Measurements from ENCODE around the gene PROK1.
"Not testable (repeated sequence)": the region's sequence is repeated elsewhere in the genome, so short reads cannot be mapped to it uniquely, and the experiment has no call there.

The PROK1 gene

GRCh38 chr1:110411173-110411735 lies 39.7 kb upstream of the PROK1 start:
- TF ChIP-seq, protein P1, sequence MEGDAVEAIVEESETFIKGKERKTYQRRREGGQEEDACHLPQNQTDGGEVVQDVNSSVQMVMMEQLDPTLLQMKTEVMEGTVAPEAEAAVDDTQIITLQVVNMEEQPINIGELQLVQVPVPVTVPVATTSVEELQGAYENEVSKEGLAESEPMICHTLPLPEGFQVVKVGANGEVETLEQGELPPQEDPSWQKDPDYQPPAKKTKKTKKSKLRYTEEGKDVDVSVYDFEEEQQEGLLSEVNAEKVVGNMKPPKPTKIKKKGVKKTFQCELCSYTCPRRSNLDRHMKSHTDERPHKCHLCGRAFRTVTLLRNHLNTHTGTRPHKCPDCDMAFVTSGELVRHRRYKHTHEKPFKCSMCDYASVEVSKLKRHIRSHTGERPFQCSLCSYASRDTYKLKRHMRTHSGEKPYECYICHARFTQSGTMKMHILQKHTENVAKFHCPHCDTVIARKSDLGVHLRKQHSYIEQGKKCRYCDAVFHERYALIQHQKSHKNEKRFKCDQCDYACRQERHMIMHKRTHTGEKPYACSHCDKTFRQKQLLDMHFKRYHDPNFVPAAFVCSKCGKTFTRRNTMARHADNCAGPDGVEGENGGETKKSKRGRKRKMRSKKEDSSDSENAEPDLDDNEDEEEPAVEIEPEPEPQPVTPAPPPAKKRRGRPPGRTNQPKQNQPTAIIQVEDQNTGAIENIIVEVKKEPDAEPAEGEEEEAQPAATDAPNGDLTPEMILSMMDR (conservative IDR thresholded peaks at IDR 0.05; ENCODE audit: low read depth, low read length), result no peak
- no peak overlapping the region for H3K4me3 ChIP-seq (ENCODE audit: low read length)
- no peak for DNase-seq (ENCODE audit: low read depth)

DNA sequence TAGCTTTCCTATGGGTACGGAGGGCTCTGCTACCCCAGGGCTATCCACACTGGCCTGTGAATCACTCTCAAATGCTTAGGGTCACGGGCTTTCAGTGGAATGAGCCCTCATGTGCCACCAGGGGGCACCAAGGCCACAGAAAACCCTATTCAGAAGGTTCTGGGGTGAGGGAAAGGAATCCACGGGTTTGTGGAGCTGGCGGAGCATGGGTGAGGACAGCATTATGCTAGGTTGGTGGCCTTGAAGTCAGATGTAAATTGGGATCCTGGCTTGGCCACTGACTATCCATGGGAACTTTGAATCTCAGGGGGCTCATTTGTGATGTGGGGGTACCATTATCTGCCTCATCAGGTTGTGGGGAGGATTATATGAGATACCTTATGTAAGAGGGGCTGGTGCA lies 38.4 kb upstream of the PROK1 start:
- TF ChIP-seq, protein P1 (conservative IDR thresholded peaks at IDR 0.05; ENCODE audit: low read depth, low read length), result peak; percentile 91
- DNase-seq (ENCODE audit: low read depth), result no peak
- no peak overlapping the region for H3K4me3 ChIP-seq (ENCODE audit: low read length)

DNA sequence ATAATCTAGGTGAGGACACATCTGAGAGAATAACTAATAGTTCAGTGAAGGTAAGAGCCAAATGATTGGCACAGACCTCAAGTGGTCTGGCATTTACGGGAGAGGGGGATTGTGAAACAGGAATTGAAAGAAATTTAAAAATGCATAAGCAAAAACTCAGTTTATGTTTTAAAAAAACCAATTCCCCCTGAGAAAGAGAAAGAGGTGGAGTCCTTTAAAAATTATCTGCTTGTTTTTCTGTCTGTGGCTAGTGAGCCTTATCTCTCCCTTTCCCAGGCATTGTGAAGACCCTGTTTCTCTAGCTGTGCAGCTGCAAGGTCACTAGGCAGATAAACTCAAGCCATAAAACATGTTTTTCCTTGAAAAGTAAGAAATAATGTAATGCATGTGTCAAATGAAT lies 37.9 kb upstream of the PROK1 start:
- H3K4me3 ChIP-seq (ENCODE audit: low read length); DNase-seq (ENCODE audit: low read depth): not testable (repeated sequence)

DNA sequence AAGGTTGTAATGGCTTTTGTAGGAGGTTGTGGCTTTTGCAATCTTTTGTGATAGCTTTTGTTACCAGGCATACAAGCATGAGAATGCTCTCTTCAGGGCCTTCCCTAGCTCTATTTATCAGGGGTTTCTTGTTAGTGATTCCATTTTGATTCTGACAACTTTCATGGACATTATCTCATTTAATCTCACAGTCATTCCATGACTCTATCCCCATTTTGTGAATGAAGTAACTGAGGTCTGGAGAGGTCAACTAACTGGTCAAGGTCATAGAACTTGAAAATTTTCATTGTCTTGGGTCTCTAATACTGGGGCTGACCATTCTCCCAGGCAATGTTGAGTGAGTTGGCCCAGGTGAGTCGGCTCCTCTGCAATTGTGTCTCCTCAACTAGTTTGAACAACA lies 32.2 kb upstream of the PROK1 start:
- no peak for DNase-seq (ENCODE audit: low read depth)
- TF ChIP-seq, protein P1 (conservative IDR thresholded peaks at IDR 0.05; ENCODE audit: low read depth, low read length), result no peak
- no peak overlapping the region for H3K4me3 ChIP-seq (ENCODE audit: low read length)

- H3K4me3 ChIP-seq (ENCODE audit: low read length), result no peak overlapping the region
- DNase-seq (ENCODE audit: low read depth), result no peak
- TF ChIP-seq, protein P1 (conservative IDR thresholded peaks at IDR 0.05; ENCODE audit: low read depth, low read length), result no peak
These were observed 30.8 kb upstream of the PROK1 start for GRCh38 chr1:110420023-110420662.

DNA sequence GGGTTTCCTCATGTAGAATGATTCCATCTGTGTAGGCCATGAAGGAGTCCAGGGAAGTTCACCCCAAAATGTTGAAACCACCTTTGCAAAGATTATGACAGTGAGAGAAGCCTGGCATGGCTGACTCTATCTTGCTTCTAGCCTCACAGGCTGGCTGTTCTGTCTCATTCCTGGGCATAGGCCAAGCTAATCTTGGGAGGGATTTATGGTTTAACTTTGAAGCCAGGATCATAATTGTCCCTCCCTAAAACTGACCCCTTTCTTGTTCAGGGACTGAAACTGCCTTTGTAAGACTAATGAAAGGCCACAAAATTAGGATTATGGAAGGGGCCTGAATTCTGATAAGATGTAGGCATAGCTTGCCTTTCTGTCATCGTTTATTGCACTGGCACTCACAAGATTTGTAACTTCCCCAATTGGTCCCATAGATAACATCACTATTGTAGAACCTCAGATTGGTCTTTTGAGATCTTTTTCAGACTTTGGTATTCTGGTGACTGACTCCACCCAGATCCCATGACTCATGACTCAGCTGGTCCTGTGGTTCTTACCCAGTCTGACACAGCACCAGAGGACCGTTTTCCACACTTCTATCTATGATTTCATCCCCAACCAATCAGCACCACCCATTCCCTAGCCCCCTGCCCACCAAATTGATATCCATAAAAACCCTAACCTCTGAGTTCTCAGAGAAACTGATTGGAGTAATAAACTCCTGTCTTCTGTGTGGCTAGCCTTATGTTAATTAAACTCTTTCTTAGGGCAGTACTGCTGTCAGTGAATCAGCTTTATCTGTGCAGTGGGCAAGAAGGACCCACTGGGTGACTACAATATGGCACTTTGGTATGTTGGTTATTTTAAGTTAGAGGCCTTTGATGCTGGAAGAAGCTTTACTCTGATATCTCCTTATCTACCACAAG lies 29.8 kb upstream of the PROK1 start:
- no peak overlapping the region for H3K4me3 ChIP-seq (ENCODE audit: low read length)
- TF ChIP-seq, protein P1 (conservative IDR thresholded peaks at IDR 0.05; ENCODE audit: low read depth, low read length), result no peak
- DNase-seq (ENCODE audit: low read depth), result peak; percentile 9

GRCh38 chr1:110424699-110425611 lies 26.0 kb upstream of the PROK1 start:
- H3K4me3 ChIP-seq (ENCODE audit: low read length), result no peak overlapping the region
- TF ChIP-seq, protein P1 (conservative IDR thresholded peaks at IDR 0.05; ENCODE audit: low read depth, low read length), result no peak
- DNase-seq (ENCODE audit: low read depth), result no peak

Data from retinal pigment epithelial cell (primary cell).